GM21381 (cell line): ENCODE data around the gene RANBP17.

Experiments used
- ATAC-seq: cut with Tn5 transposase; IDR thresholded peaks from one replicate; pipeline ENCODE4 v1.9.1; 2021; ENCODE audit warnings: mild to moderate bottlenecking, moderate library complexity; ENCODE audit not compliant: unreplicated experiment

Gene RANBP17

DNA sequence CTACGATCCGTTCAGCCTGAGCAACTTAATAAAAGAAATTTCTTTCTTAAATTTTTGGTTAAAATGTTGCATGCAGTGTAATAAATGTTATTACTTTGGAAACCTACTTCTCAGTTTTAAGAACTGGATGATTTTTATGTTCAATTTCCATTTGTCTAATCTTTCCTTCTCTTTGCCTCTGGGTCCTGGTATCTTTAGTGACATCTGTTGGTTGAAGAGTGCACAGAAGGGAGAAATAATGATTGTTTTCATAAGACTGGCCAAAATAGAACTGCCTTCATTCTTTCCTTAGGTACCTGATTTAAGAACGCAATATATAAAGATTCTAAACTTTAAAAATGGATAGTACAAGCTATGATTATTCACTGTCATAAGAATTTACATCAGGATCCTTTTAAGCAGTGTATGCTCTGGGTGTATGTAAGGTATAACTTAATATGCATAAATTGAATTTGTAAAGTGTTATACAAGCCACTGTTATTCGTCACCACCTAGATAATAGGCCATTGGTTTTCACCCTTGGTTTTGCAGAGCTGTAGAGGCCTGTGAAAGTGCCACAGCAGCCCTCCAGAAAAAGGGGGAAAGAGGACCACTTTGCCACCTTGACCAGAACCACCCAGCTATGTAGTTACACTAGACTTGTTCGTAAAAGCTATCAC is 364.4 kb downstream of the RANBP17 start:
- no peak for ATAC-seq

GRCh38 chr5:171226864-171227263 is 365.0 kb downstream of the RANBP17 start:
- ATAC-seq = no peak

- no peak for ATAC-seq
Observed at GRCh38 chr5:171236651-171237050, 374.8 kb downstream of the RANBP17 start.

DNA sequence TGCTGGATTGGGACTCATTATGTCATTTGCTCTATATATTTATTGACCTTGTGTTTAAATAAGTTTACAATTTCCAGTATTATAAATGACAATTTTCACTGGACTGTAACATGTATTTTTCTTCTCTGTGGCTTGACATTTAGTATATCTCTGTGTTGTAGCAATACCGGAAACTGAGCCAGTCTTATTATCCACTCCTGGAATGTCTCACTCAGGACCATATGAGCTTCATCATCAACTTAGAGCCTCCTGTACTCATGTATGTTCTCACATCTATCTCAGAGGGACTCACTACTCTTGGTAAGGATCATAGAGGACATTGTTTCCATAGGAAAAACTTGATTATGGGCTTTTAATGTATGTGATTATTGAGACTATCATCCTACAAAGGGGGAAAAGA is 380.7 kb downstream of the RANBP17 start:
- ATAC-seq = no peak

- no peak for ATAC-seq
Observed at GRCh38 chr5:171246231-171246630, 384.4 kb downstream of the RANBP17 start.

- no peak for ATAC-seq
Observed at GRCh38 chr5:171249460-171249859, 387.6 kb downstream of the RANBP17 start.

DNA sequence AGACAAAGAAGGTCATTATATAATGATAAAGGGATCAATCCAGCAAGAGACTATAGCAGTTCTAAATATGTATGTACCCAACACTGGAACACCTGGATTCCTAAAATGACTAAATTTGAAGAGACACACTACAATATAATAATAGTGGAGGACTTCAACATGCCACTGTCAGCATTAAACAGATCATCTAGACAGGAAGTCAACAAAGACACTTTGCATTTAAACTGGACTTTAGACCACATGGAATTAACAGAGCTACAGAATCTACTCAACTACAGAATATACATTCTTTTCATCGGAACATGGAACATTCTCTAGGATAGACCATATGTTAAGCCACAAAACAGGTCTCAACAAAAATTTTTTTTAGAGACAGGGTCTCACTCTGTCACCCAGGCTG is 388.9 kb downstream of the RANBP17 start:
- ATAC-seq = no peak

GRCh38 chr5:171251519-171251918 is 389.7 kb downstream of the RANBP17 start:
- ATAC-seq = no peak

DNA sequence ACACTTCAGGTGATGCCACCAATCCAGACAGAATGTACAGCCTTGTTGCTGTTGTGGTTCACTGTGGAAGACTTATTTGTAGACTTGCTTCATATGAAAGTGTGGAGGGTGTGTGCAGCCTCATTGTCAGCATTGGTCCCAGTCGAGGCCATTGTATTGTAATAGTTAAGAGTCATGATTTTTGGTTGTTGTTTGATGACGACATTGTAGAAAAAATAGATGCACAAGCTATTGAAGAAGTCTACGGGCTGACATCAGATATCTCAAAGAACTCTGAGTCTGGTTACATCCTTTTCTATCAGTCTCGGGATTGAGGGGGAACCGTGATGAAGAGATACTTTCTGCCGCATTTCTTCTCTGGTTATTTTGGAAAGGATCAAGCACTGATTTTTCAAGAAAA is 390.9 kb downstream of the RANBP17 start:
- no peak for ATAC-seq

DNA sequence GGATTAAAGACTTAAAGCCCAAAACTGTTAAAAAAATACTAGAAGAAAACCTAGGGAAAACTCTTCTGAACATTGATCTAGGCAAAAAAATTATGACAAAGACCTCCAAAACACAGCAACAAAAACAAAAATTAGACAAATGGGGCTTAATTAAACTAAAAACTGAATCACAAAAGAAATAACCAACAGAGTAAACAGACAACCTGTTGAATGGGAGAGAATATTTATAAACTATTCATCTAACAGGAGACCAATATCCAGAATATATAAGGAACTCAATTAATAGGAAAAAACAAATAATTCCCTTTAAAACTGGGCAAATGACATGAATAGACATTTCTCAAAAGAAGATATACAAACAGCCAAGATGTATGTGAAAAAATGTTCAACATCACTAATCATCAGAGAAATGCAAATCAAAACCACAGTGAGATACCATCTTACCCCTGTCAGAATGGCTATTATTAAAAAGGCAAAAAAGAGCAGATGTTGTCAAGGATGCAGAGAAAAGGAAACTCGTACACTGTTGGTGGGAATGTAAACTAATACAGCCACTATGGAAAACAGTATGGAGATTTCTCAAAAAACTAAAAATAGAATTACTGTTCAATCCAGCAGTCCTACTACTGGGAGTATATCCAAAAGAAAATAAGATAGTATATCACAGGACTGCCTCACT is 397.1 kb downstream of the RANBP17 start:
- no peak for ATAC-seq

DNA sequence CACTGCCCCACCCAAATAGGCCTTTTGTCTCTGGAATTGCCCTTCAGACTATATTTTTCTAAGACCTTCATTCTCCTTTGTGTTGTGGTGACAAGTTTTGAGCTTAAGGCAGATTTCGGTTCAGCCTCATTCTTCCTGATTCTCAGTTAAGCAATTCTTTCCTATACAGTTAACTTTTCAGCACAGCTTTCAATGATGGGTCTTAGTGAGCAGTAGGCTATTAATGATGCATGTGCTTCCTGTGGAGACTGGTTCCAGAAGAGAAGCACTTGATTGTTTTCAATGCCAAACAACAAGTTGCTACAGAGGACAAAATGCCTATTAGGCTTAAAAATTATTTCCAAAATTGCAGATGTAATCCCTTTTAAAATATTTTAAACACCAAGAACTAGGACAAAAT is 399.5 kb downstream of the RANBP17 start:
- ATAC-seq = no peak

- no peak for ATAC-seq
Observed at GRCh38 chr5:171261904-171262303, 400.1 kb downstream of the RANBP17 start.

GRCh38 chr5:171263181-171263580 is 401.4 kb downstream of the RANBP17 start:
- no peak for ATAC-seq

DNA sequence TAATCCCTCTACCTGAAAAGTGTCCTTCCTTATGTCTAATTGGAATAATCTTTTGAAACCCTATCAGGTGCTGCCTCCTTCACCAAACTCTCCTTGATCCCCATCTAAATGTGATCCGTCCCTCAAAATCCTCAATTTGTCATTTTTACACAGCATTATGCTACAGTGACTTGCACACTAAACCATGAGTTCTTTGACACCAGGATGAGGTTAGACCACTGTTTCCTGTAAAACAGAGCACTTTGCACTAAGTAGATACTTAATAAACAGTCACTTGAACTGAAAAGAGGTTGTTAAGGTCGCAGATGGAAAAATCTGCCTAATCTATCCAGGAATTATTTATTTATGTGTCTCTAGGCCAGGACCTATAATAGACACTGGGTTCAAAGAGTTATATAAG is 403.0 kb downstream of the RANBP17 start:
- no peak for ATAC-seq

- ATAC-seq = no peak
Observed at GRCh38 chr5:171268700-171269620, 407.1 kb downstream of the RANBP17 start.

- ATAC-seq = no peak
Observed at GRCh38 chr5:171269717-171270116, 407.9 kb downstream of the RANBP17 start.

DNA sequence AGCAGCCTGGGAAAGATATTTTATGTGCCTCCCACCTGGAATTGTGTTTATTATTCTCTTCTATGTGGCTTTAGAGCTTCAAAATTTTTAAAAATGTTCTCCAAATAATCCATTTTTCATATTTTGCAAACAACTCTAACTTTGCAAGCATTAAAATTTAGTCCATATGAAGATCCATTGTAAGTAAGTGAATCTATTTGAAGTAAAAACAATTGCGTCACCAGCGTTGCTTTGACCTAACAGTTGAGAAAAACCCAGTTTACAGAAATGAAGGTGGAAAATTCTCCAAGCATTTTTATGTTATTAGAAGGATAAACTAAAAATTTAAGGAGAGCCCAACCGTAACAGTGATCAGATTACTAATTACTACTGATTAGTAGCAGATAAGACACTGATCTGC is 408.3 kb downstream of the RANBP17 start:
- ATAC-seq = no peak

DNA sequence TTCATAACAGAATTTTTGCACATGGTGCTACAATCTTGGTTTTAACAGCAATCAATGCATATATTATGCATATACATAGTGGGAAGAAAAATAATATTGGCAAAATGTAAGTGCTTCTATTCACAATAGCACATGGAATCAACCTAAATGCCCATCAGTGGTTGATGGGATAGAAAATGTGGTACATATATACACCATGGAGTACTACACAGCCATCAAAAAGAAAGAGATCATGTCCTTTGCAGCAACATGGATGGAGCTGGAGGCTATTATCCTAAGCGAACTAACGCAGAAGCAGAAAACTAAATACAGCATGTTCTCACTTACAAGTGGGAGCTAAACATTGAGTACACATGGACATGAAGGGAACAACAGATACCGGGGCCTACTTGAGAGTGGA is 410.0 kb downstream of the RANBP17 start:
- no peak for ATAC-seq

- ATAC-seq = no peak
Observed at GRCh38 chr5:171272996-171273970, 411.5 kb downstream of the RANBP17 start.

GRCh38 chr5:171275841-171276544 is 414.2 kb downstream of the RANBP17 start:
- no peak for ATAC-seq
